GM12892 (cell line): ENCODE results near the gene KCNIP3.

Experiments
- POLR2A ChIP-seq: IDR thresholded peaks from 2 replicates; pipeline ENCODE4 v1.6.1; 2011; ENCODE audit warnings: low read depth, low read length, control low read depth
- POLR2AphosphoS5 ChIP-seq: IDR thresholded peaks from 2 replicates; pipeline ENCODE4 v1.6.1; 2011; ENCODE audit warnings: low read depth, low read length, control low read depth
- TAF1 ChIP-seq: IDR thresholded peaks from 2 replicates; pipeline ENCODE4 v1.6.1; 2011; ENCODE audit warnings: low read depth, mild to moderate bottlenecking, control low read depth, low read length, borderline replicate concordance

DNA sequence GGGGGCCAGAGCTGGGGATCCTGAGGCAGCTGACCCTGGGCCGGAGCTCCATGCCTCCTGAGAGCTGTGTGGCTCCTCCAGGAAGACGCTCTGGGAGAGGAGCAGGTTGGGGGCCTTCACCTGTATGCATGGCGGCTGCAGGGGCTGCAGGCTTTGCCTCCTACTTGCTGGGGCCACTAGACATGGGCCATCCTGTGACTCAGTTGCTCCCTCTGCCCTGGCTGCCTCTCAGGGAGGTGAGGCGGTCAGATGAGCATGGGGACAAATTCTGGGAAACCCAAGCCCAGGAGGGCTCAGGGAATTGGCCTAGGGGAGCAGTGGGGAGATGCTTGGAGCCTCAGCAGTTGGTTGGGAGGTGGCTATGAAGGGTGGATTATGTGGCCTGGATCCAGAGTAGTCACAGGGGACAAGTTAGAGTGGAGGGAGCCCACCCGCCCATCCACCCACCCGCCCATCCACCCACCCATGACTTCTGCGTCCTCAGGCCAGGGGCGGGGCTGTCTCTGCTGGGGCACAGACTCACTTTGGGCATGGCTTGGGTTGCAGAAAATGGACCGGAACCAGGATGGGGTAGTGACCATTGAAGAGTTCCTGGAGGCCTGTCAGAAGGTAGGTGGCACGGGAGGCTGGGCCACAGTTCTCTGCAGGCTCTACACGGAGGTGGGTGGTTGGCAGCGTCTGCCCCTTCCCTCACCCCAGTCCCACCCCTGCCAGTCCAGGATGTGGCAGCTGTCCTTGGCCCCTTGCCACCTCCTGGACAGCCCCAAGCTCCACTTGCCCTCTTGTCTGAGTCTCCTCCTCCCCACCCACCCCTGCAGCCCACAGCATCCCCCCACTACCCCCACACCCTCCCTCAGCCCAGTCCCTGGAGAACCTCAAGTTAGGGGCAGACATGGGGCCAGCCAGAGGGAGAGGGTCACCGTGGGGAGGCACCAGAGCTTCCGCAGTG, 85.8 kb downstream of the KCNIP3 start:
- TF ChIP-seq POLR2AphosphoS5: no peak
- no peak for TF ChIP-seq POLR2A
- TF ChIP-seq TAF1: no peak
